NCI-H748 (cell line): Measurements from ENCODE around the gene PCDHA4.
A peak's percentile ranks its signal among the peaks of the same experiment; 100 is the strongest.
"Not testable (repeated sequence)": the region's sequence is repeated elsewhere in the genome, so short reads cannot be mapped to it uniquely, and the experiment has no call there.

Source experiments
- DNase-seq: peaks from one replicate; lab custom pipeline; 2025; ENCODE audit not compliant: unreplicated experiment; lab: John Stamatoyannopoulos, UW

The PCDHA4 gene

GRCh38 chr5:140821375-140822280 is 14.8 kb downstream of the PCDHA4 start, which contains the start of gene PCDHA5:
PCDHA5 (plus strand) TSS chr5:140821613.
- no peak for DNase-seq

GRCh38 chr5:140822281-140822629 is 15.4 kb downstream of the PCDHA4 start:
- no peak for DNase-seq

- DNase-seq: not testable (repeated sequence)
Measured at GRCh38 chr5:140822969-140823368, 16.1 kb downstream of the PCDHA4 start.

- DNase-seq: no peak
Measured at GRCh38 chr5:140823475-140823874, 16.6 kb downstream of the PCDHA4 start.

- no peak for DNase-seq
Measured at GRCh38 chr5:140827704-140828361, 21.0 kb downstream of the PCDHA4 start, which contains the start of gene PCDHA6. PCDHA6 (plus strand) TSS chr5:140827960; CDS start chr5:140828092, 132 bp downstream.

- no peak for DNase-seq
Measured at GRCh38 chr5:140828362-140828737, 21.5 kb downstream of the PCDHA4 start.

GRCh38 chr5:140829511-140830501 is 22.9 kb downstream of the PCDHA4 start:
- DNase-seq: not testable (repeated sequence)

GRCh38 chr5:140833993-140834392 is 27.1 kb downstream of the PCDHA4 start, which contains the start of gene PCDHA7:
PCDHA7 (plus strand) TSS chr5:140834269; CDS start chr5:140834384, 115 bp downstream.
- DNase-seq: no peak

GRCh38 chr5:140834439-140835008 is 27.7 kb downstream of the PCDHA4 start:
- not testable (repeated sequence) for DNase-seq

GRCh38 chr5:140835622-140836510 is 29.0 kb downstream of the PCDHA4 start:
- DNase-seq: no peak

- DNase-seq: peak; percentile 88
Measured at GRCh38 chr5:140840978-140841962, 34.4 kb downstream of the PCDHA4 start, which contains the start of gene PCDHA8. PCDHA8 (plus strand) TSS chr5:140841187; CDS start chr5:140841322, 135 bp downstream.

- DNase-seq: no peak
Measured at GRCh38 chr5:140842798-140843733, 36.2 kb downstream of the PCDHA4 start.

GRCh38 chr5:140848139-140849102 is 41.6 kb downstream of the PCDHA4 start, which contains the start of gene PCDHA9:
PCDHA9 (plus strand) TSS chr5:140848382; CDS start chr5:140848496, 114 bp downstream.
- DNase-seq: not testable (repeated sequence)

- DNase-seq: not testable (repeated sequence)
Measured at GRCh38 chr5:140849831-140850634, 43.2 kb downstream of the PCDHA4 start.
